DND-41 (cell line): ENCODE data around the gene PITX3.
"Not testable (repeated sequence)": the region's sequence is repeated elsewhere in the genome, so short reads cannot be mapped to it uniquely, and the experiment has no call there.

Experiments used
- ATAC-seq: fragments of 200-7000 bp; cut with Tn5 transposase; 3 replicates; pipeline ENCODE4 v1.9.1; 2021; ENCODE audit warnings: low read depth; ENCODE audit not compliant: insufficient read depth
- DNase-seq: peaks from one replicate; pipeline ENCODE4 v3.0.0-alpha.2; 2020
- H2AFZ ChIP-seq: 2 replicates; pipeline ENCODE4 v1.6.0; 2012; ENCODE audit warnings: low read depth, low read length
- H3K27ac ChIP-seq: 2 replicates; pipeline ENCODE4 v1.5.1; 2012; ENCODE audit warnings: low read length, inconsistent platforms
- H3K27me3 ChIP-seq: fragments of 200-600 bp; sonication (generic); 2 replicates; pipeline ENCODE4 v1.6.0; 2012; ENCODE audit warnings: low read length, mild to moderate bottlenecking, inconsistent platforms; ENCODE audit not compliant: insufficient read depth, poor library complexity
- H3K36me3 ChIP-seq: 2 replicates; pipeline ENCODE4 v1.5.1; 2012; ENCODE audit warnings: low read length, inconsistent platforms; ENCODE audit not compliant: insufficient read depth
- H3K4me1 ChIP-seq: 2 replicates; pipeline ENCODE4 v1.5.1; 2012; ENCODE audit warnings: mild to moderate bottlenecking, low read length; ENCODE audit not compliant: insufficient read depth
- H3K4me2 ChIP-seq: 2 replicates; pipeline ENCODE4 v1.6.0; 2012; ENCODE audit warnings: mild to moderate bottlenecking, moderate library complexity, low read length, inconsistent platforms; ENCODE audit not compliant: insufficient read depth
- H3K4me3 ChIP-seq, 2 experiments: fragments of 200-600 bp in 1 of 2; shearing (Covaris generic) in 1 of 2; 2 replicates each; pipeline ENCODE4 v1.5.1; 2012 to 2016; ENCODE audit warnings: inconsistent platforms in 2 of 2, low read length in 2 of 2, mild to moderate bottlenecking in 2 of 2, low read depth in 1 of 2, moderate library complexity in 1 of 2
- H3K79me2 ChIP-seq: 2 replicates; pipeline ENCODE4 v1.6.0; 2012; ENCODE audit warnings: low read length, inconsistent platforms; ENCODE audit not compliant: insufficient read depth
- H3K9ac ChIP-seq: 2 replicates; pipeline ENCODE4 v1.6.0; 2012; ENCODE audit warnings: low read depth, mild to moderate bottlenecking, inconsistent platforms, low read length, moderate library complexity
- H3K9me3 ChIP-seq: 2 replicates; pipeline ENCODE4 v1.5.1; 2012; ENCODE audit warnings: low read length, moderate library complexity, mild to moderate bottlenecking, inconsistent platforms; ENCODE audit not compliant: insufficient read depth, severe bottlenecking
- H4K20me1 ChIP-seq: 2 replicates; pipeline ENCODE4 v1.6.0; 2012; ENCODE audit warnings: low read length; ENCODE audit not compliant: insufficient read depth
- CTCF ChIP-seq: IDR thresholded peaks from 2 replicates; pipeline ENCODE4 v1.5.1; 2012; ENCODE audit warnings: borderline replicate concordance, low read length, moderate library complexity, mild to moderate bottlenecking; ENCODE audit not compliant: poor library complexity, severe bottlenecking; ENCODE audit errors: extremely low read depth
- EZH2 ChIP-seq: IDR thresholded peaks from 3 replicates; pipeline ENCODE4 v1.6.1; 2012; ENCODE audit warnings: borderline replicate concordance, low read depth, mild to moderate bottlenecking, moderate library complexity, low read length, inconsistent platforms; ENCODE audit not compliant: severe bottlenecking

Gene PITX3

GRCh38 chr10:102261842-102262241, 20.5 kb upstream of the PITX3 start:
- ATAC-seq (no peak), DNase-seq (no peak)
- Histone ChIP-seq H3K4me2 (no peak overlapping the region), H3K4me3 (no peak overlapping the region), H3K27ac (no peak overlapping the region), H3K9ac (no peak overlapping the region), H2AFZ (no peak overlapping the region), H3K4me1 (no peaks in the 10 kb centered on the region), H3K27me3 (no peaks in the 10 kb centered on the region), H3K79me2 (peaks cover 74% of the 10 kb centered on the region), H3K9me3 (no peaks in the 10 kb centered on the region), H4K20me1 (peaks cover 27% of the 10 kb centered on the region; the same call in 1 of the 2 replicates), H3K36me3 (peaks cover 69% of the 10 kb centered on the region)
- TF ChIP-seq EZH2 (no peak), CTCF (no peak)

GRCh38 chr10:102261196-102261595, 19.9 kb upstream of the PITX3 start:
- TF ChIP-seq EZH2 (no peak), CTCF (no peak)
- Histone ChIP-seq H3K36me3 (peaks cover 63% of the 10 kb centered on the region), H2AFZ (no peak overlapping the region), H3K27ac (no peak overlapping the region), H3K79me2 (peaks cover 76% of the 10 kb centered on the region), H3K27me3 (no peaks in the 10 kb centered on the region), H3K9ac (no peak overlapping the region), H3K4me2 (no peak overlapping the region), H4K20me1 (peaks cover 26% of the 10 kb centered on the region; the same call in 1 of the 2 replicates), H3K4me1 (no peaks in the 10 kb centered on the region), H3K9me3 (no peaks in the 10 kb centered on the region), H3K4me3 (no peak overlapping the region)
- DNase-seq = no peak
- ATAC-seq = no peak

GRCh38 chr10:102255404-102255803, 14.1 kb upstream of the PITX3 start:
- TF ChIP-seq CTCF (no peak), EZH2 (no peak)
- no peaks in the 10 kb centered on the region for H3K9me3 ChIP-seq
- DNase-seq (no peak), ATAC-seq (no peak)
- H3K27ac ChIP-seq = no peak overlapping the region
- peaks cover 33% of the 10 kb centered on the region; the same call in 1 of the 2 replicates for H4K20me1 ChIP-seq
- H3K79me2 ChIP-seq = peaks cover 85% of the 10 kb centered on the region
- H3K36me3 ChIP-seq = peaks cover 26% of the 10 kb centered on the region
- no peak overlapping the region for H2AFZ ChIP-seq
- no peaks in the 10 kb centered on the region for H3K4me1 ChIP-seq
- H3K9ac ChIP-seq = no peak overlapping the region
- H3K4me2 ChIP-seq = no peak overlapping the region
- no peak overlapping the region for H3K4me3 ChIP-seq
- H3K27me3 ChIP-seq = no peaks in the 10 kb centered on the region

- H3K9ac ChIP-seq = no peak overlapping the region
- H3K79me2 ChIP-seq = peaks cover 95% of the 10 kb centered on the region
- no peak overlapping the region for H3K4me2 ChIP-seq
- no peak overlapping the region for H3K4me3 ChIP-seq
- peaks cover 18% of the 10 kb centered on the region; the same call in 1 of the 2 replicates for H3K36me3 ChIP-seq
- no peak for DNase-seq
- TF ChIP-seq EZH2 (no peak), CTCF (no peak)
- H2AFZ ChIP-seq = no peak overlapping the region
- H3K4me1 ChIP-seq = no peaks in the 10 kb centered on the region
- no peaks in the 10 kb centered on the region for H3K27me3 ChIP-seq
- peaks cover 33% of the 10 kb centered on the region; the same call in 1 of the 2 replicates for H4K20me1 ChIP-seq
- no peak for ATAC-seq
- H3K9me3 ChIP-seq = no peaks in the 10 kb centered on the region
- no peak overlapping the region for H3K27ac ChIP-seq
These were observed 13.1 kb upstream of the PITX3 start for GRCh38 chr10:102254426-102254825.

- H3K9ac ChIP-seq, DNase-seq, H3K4me2 ChIP-seq, ATAC-seq, H3K9me3 ChIP-seq, H3K27me3 ChIP-seq, H3K4me1 ChIP-seq, H3K4me3 ChIP-seq, H3K27ac ChIP-seq, H2AFZ ChIP-seq: not testable (repeated sequence)
- peaks cover 99% of the 10 kb centered on the region for H3K79me2 ChIP-seq
- H3K36me3 ChIP-seq = peaks cover 20% of the 10 kb centered on the region
- peaks cover 47% of the 10 kb centered on the region; the same call in 1 of the 2 replicates for H4K20me1 ChIP-seq
These were observed 11.2 kb upstream of the PITX3 start for GRCh38 chr10:102252508-102252907.
